ENCODE results near the gene SKI. TPM values are rescaled to one million over a fixed set of nuclear protein-coding genes. Genes with fewer than 3 reads are reported as not detected.

The SKI gene
- total and polyA plus RNA-seq, 2 of the 4 experiments (the other 2 are of a cell fraction) = 2.3 to 20.1 TPM

- TF ChIP-seq MXI1 (IDR thresholded peaks at IDR 0.05; ENCODE audit: borderline replicate concordance, low read depth, low read length) (no peak), NFE2L2 (IDR thresholded peaks at IDR 0.05; ENCODE audit: low read depth, low read length) (no peak)
Observed at GRCh38 chr1:2236695-2237677, 8.9 kb downstream of the SKI start (continued).

- TF ChIP-seq CEBPB (IDR thresholded peaks at IDR 0.05; ENCODE audit: low read depth, low read length) (no peak), MAZ (IDR thresholded peaks at IDR 0.05; ENCODE audit: borderline replicate concordance, low read depth, low read length) (no peak), RCOR1 (IDR thresholded peaks at IDR 0.05; ENCODE audit: insufficient replicate concordance, low read length) (no peak)
- Histone ChIP-seq H3K9me3 (ENCODE audit: control insufficient read depth, insufficient read depth, low read length) (no peaks in the 10 kb centered on the region), H3K79me1 (ENCODE audit: low read depth in 1 of 2, low read length in 2 of 2) (peaks cover 0 to 63% of the 10 kb centered on the region in 2 experiments; a peak in 2 of 4 replicates), H2BK120ac (ENCODE audit: low read depth, low read length) (no peak overlapping the region), H2BK15ac (ENCODE audit: low read depth, low read length) (no peak overlapping the region), H3K9me1 (ENCODE audit: insufficient read depth, low read length) (peaks cover 43% of the 10 kb centered on the region), H3K4me2 (ENCODE audit: low read depth, low read length) (no peak overlapping the region), H3K23ac (ENCODE audit: low read depth, low read length) (no peak overlapping the region), H3K4me3 (ENCODE audit: insufficient read depth, low read depth, low read length) (no peak overlapping the region), H2AK5ac (ENCODE audit: low read depth, low read length) (no peak overlapping the region), H3K4me1 (ENCODE audit: control insufficient read depth, insufficient read depth, low read length) (peaks cover 56% of the 10 kb centered on the region), H3K18ac (ENCODE audit: low read depth, low read length) (no peak overlapping the region), H3K56ac (ENCODE audit: extremely low read depth, insufficient read depth, low read length) (no peak overlapping the region), H2BK5ac (ENCODE audit: low read depth, low read length, poor library complexity, severe bottlenecking) (no peak overlapping the region), H3K4ac (ENCODE audit: low read depth, low read length) (no peak overlapping the region), H4K20me1 (ENCODE audit: insufficient read depth, low read length) (peaks cover 99% of the 10 kb centered on the region), H4K91ac (ENCODE audit: insufficient read depth, low read depth, low read length) (no peak overlapping the region), H2AK9ac (replicated peaks; ENCODE audit: low read depth, low read length, poor library complexity) (no peak overlapping the region), H3K9ac (ENCODE audit: low read depth, low read length) (no peak overlapping the region), H4K5ac (ENCODE audit: low read depth, low read length) (no peak overlapping the region), H3K27me3 (ENCODE audit: control insufficient read depth, insufficient read depth, low read length) (no peaks in the 10 kb centered on the region), H3K27ac (ENCODE audit: insufficient read depth, low read length) (no peak overlapping the region), H4K8ac (ENCODE audit: low read depth in 2 of 2, low read length in 2 of 2) (no peak overlapping the region), H3K36me3 (ENCODE audit: control insufficient read depth, insufficient read depth, low read length) (peaks cover 15% of the 10 kb centered on the region; the same call in 1 of the 2 replicates), H2AFZ (replicated peaks; ENCODE audit: low read length, poor library complexity) (no peak overlapping the region), H2BK20ac (ENCODE audit: low read depth, low read length) (no peak overlapping the region), H3K14ac (replicated peaks; ENCODE audit: low read depth, low read length) (no peak overlapping the region)
- ChIA-PET CTCF (interaction anchor here (1.2 kb wide), 1 partner anchor 49 kb away, joined by 3 read pairs; no protein-coding TSS in a partner anchor), POLR2A (ENCODE audit: unreplicated experiment) (no interaction called here)
- no peak for ATAC-seq (ENCODE audit: low read depth)
- no peak for DNase-seq
- 76% methylated on average over 4 of the region's 19 CpGs; no CpG with 5 or more reads in 1 of the 2 experiments for WGBS, 2 experiments (ENCODE audit: extremely low coverage in 2 of 2, insufficient read length in 1 of 2)
- in situ Hi-C loops (cut with MboI; ENCODE audit: low sequenced_read_pairs) (loop anchor here (5.0 kb wide), 1 partner anchor 60 kb away; no protein-coding TSS in a partner anchor), dilution Hi-C loops (cut with HindIII; ENCODE audit: low sequenced_read_pairs, unreplicated experiment) (no loop called here), intact Hi-C loops (cut with micrococcal nuclease) (no loop called here)
- BruUV-seq (replicated peaks) = no TSS peak
Observed at GRCh38 chr1:2237773-2238172, 9.7 kb downstream of the SKI start.
